Stimulated activated CD8-positive, alpha-beta memory T cell treated with anti-CD3 and anti-CD28 coated beads, Interleukin-7, amount 100 ng/mL, for 48 hours (primary cell): ENCODE measurements around the gene FAM110C.
"Not testable (repeated sequence)": the region's sequence is repeated elsewhere in the genome, so short reads cannot be mapped to it uniquely, and the experiment has no call there.

Source experiments
- DNase-seq, 2 donors: peaks; one replicate each; pipeline ENCODE4 v3.0.0-alpha.2; 2020; ENCODE audit warnings: low read depth in 1 of 2; ENCODE audit errors: extremely low read depth in 1 of 2

FAM110C gene, protein sequence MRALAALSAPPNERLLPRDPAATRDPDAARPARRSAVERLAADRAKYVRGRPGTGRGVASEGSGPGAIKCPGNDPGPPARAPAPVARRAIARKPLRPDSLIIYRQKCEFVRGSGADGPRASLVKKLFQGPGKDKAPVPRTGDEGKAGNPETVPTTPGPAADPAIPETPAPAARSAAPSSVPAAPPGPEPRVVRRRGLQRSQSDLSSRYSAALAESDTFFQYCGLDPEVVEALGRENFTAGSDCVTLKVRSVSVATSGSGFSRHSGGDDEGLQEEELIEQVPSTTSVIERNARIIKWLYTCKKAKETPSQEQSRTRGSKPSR

DNA sequence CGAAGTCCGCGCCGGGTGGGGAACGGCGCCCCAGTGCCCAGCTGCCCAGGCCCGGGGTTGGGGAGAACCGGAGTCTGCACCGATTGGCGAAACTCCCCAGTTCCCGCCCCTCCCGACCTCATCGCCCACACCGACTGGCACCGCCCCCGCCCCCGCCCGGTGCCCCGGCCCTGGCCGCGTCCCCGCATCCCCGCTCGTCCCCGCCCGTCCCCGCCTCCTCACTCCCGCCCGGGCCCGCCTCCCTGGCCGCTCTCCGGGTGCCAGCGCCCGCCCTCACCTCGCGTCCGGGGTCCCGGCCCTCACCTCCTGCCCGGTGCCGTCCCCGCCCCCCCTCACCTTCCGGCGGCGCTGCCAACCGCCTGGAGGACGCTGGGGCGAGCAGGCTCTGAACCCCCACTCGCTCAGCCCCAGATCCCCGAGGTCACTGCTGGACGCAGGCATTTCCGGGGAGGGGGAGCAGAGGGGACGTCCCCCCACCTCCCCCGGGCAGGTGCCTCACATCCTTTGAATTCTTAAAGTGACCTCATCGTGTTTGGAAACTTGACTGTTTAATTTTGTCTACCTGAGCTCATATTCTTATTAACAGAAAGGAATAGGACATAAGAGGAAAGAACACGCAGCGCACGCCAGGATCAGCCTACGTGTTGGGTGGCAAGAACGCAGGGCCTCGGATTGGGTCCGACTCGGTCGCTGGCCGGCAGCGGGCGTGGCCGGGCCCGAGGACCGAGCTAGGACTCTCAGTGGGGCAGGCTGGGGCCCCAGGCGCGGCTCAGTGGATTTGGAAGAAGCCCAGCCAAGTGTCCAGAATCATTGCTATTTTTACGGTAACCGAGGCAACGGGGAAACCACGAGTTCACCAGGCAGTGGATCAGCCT, at the start of gene FAM110C:
Gene FAM110C (minus strand): TSS at position 35 of the 875 bp plus-strand sequence. CDS start 120 bp downstream, outside the sequence.
- peak in 1 of 2 donors; percentile 23 for DNase-seq

DNA sequence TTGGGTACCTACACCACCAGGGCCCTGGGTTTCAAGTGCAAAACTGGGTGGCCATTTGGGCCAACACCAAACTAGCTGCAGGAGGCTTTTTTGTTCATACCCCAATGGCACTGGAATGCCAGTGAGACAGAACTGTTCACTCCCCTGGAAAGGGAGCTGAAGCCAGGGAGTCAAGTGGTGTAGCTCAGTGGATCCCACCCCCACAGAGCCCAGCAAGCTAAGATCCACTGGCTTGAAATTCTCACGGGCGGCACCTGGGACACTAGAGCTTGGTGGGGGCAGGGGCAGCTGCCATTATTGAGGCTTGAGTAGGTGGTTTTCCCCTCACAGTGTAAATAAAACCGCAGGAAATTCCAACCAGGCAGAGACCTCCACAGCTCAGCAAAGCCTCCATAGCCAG, 46.0 kb upstream of the FAM110C start:
- DNase-seq, result no peak

DNA sequence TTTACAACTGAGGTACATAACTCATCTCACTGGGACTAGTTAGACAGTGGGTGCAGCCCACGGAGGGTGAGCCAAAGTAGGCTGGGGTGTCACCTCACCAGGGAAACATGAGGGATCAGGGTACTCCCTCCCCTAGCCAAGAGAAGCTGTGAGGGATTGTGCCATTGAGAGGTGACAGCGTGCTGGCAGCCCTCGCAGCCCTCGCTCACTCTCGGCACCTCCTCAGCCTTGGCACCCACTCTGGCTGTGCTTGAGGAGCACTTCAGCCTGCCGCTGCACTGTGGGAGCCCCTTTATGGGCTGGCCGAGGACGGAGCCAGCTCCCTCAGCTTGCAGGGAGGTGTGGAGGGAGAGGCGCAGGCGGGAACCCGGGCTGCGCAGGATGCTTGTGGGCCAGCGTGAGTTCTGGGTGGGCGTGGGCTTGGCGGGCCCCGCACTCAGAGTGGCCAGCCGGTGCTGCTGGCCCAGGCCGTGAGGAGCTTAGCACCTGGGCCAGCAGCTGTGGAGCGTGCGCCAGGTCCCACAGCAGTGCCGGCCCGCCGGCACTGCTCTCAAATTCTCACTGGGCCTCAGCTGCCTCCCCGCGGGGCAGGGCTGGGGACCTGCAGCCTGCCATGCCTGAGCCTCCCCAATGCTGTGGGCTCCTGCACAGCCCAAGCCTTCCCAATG, 44.5 kb upstream of the FAM110C start:
- DNase-seq, result no peak

DNA sequence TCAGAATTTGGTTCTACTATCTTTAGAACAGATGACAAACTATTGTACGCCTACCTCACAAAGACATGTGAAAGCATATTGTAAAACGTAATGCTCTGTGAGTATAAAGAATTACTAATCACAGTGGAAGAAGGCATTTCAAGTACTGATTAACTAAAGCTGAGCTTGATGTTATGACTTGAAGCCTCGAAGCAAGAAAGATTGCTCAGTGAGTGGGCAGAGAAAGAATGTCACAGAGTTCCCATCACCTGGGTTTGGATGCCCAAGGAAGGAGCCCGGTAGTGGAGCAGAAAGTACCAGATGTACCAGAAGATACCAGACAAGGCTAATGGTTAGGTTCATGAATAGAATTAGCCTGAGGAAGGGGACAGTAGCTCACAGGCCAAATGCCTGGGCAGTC, 39.5 kb upstream of the FAM110C start:
- no peak for DNase-seq

DNA sequence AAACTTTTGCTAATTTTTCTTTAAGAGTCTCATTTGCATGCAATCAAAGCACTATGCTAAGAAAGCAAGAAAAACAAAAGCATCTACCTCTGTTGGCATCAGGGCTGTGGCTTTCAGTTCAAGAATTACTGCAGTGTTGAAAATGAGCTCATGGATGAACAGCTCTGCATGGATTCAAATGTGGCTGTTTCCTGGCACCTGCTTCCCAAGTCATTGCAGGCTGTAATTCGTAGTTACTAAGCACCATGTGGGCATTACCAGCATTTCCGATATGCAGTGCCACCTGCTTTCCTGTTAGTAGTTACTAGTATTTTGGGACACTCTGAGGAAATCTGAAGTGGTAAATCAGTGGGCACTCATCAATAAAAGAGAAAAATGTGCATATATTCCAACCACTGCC, 37.8 kb upstream of the FAM110C start:
- DNase-seq, result no peak

DNA sequence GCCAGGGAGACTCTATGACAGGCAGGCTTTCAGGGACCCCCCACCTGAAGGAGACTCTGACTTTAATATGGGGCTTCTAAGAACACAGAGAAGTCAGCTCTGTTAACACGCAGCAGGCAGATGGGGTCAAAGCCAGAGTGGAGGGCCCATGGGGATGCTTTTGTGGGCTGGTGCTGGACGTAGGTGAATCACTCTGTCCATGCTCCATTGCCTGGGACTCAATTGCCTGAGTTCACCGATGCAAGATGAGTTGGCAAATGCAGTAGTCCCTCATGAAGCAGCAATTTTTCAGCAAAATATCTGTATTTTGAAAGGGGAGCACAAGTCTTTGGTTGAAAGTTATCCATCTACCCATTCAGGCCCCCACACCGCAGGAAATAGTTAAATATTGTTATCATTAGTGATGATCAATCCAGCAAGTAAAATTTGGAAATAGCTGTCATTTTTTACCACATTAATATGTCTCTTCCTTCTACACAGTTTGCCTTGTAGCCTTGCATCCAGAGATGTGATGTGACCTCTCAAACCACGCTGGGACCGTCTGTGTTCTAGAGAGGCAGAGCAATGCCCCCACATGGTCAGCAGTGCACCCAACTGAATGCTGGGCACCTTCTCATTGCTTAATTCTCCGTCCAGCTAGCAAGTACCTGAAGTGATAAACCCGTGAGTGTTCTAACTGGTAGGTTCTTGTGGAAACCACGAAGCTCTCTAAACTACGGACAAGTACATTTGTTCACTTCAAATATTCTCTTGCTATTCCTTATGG, 34.8 kb upstream of the FAM110C start:
- no peak for DNase-seq

DNA sequence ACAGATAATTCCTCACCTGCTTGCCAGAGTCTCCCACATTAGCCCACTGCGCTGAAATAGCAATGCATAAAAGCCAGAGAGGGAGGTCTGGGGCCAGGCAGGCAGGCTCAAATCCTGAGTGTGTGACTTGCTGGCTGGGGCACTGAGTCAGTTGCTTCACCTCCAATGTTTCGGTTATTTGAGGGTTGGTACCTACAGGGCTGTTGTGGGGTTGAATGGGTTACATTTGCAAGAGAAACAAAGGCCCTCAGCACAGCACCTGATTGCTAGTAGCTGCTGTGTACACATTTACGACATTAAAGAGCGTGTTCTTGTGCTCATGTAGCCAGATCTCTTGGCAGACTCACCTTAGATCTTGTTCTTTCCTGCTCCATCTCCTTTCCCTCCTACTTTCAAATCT, 34.1 kb upstream of the FAM110C start:
- DNase-seq, result no peak

DNA sequence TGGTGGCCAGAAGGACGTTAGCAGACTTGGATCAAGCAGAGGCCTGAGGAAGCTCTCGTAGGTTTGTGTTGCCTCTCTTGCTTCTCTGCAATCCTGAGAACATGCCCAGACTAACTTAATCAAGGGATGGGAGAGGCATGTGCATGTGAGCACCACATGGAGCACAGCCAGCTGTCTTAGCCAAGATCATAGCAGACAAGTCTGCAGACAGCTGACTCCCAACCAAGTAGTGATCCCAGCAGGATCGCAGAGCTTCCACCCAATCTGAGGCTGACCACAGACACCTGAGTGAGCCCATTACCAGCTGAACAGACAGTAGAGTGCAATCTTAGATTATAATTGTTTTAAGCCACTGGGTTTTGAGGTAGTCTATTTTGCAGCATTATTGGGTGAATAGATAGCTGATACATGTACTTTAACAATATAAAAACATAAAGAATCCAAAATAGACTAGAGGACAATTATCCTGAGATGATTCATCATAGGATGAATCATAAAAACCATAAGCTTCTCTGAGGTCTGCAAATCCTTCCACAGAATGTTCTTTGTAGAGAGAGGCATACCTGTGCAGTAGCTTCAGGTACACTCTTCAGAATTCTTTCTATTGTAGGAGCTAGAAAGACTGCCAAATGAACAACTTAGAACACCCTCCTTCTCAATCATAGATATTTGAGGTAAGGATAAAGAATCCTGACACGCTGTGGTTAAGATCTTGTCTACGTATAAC, 25.2 kb upstream of the FAM110C start:
- DNase-seq, result no peak

DNA sequence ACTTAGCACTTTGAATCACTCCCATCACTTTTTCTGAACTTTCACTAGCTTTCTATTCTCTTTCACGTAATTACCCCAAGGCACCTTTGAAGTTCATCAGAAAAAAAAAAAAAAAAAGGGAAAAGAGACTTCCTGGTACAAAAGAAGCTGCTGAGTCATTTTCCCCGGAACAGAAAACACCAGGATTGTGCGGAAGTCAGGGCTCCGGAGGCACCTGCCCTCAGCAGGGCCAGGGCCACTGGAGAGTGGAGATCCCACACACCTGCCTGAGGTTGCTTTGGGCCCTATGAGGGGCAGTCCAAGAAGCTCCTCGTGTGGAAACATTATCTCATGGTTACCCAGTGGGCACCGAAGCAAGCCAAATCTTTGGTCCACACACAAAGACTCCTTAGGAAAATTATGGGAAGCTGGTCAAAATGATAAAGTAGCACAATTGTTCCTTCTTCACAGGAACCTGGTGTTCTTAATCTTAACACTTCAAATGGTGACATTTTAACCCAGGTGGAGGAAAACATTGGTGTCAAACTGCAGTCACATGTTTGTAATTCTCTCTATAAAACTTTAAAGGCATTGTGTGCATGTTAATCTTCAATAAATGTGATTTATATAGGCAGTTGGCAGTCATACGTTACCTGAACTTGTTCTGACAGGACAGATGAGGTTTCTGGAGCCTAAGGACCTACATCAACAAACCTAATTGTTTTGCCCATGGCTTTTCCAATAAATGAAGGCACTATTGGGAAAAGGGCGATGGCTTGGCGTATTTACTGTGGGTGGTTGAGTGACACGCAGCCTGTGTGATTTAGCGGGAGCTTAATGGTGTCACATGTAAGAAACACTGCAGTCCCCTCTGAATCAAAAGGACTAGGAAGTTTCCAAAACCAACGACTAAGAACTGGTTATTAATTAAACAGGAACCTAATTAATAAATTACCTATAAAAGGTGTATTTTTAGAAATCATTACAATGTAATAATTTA, 23.4 kb upstream of the FAM110C start:
- no peak for DNase-seq

DNA sequence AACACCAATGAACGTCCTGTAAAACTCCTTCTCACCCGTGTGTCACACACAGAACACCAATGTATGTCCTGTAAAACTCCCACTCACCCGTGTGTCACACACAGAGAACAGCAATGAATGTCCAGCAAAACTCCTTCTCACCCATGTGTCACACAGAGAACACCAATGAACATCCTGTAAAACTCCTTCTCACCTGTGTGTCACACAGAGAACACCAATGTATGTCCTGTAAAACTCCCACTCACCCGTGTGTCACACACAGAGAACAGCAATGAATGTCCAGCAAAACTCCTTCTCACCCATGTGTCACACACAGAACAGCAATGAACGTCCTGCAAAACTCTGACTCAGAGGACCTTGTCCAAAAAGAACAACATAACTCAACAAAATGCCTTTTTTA, 22.3 kb upstream of the FAM110C start:
- not testable (repeated sequence) for DNase-seq

DNA sequence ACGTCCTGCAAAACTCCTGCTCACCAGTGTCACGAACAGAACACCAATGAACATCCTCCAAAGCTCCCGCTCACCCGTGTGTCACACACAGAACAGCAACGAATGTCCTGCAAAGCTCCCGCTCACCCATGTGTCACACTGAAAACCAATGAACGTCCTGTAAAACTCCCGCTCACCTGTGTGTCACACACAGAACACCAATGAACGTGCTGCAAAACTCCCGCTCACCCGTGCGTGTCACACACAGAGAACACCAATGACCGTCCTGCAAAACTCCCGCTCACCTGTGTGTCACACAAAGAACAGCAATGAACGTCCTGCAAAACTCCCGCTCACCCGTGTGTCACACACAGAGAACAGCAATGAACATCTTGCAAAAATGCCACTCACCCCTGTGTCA, 20.5 kb upstream of the FAM110C start:
- no peak for DNase-seq

DNA sequence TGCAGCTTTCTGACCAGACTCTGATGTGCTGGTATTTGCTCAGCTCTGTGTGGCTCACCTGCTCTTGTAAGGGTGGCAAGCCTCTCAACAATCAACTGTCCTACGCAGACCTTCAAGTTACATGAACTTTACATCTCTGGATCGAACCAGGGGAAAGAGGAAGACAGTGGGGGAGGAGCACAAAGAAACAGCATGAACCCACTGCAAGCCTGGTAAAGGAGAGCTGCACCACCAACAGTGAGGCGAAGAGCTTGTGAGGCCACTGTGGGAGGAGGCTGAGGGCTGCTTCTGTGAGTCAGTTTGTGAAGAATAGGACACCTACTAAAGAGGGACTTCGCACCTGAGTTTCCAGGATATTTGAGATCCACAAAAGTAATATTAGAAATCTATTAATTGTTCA, 18.8 kb upstream of the FAM110C start:
- no peak for DNase-seq

DNA sequence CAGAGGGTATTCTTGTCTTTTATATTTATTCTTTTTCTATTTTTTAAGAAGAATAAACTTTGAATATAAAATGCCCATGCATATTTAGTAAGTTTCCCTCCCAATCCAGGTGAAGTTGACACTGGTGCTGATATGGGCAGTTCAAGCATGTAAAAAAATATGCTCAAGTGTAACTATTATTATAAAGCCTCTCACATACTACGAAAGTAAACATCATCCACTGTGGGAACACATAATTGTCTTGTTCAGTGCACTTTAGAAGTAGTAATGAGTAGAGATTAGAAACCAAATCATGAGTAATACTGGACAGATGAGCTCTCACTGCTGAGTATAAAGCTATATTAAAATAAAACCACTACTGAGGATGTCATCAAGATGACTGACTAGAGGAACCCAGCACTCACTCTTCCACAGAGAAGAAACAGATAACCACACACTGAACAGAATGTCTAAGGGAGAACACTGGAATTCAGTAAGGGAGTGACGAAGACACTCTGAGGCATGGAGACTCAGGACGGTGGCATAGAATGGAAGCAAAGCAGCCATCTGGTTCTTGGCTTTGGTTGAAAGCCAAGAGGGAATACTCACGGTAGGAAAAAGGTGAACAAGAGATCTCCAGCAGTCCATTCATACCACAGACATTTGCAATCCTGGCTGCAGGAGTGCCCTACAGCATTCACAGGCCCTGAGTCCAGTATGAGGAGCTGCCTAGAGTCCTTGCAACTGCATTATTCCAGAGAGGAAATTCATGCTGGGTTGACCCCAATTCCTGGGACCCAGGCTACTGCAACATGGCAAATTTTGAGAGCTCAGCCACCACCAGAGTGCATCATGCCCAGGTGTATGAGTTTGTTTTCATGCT, 9.5 kb upstream of the FAM110C start:
- no peak for DNase-seq

DNA sequence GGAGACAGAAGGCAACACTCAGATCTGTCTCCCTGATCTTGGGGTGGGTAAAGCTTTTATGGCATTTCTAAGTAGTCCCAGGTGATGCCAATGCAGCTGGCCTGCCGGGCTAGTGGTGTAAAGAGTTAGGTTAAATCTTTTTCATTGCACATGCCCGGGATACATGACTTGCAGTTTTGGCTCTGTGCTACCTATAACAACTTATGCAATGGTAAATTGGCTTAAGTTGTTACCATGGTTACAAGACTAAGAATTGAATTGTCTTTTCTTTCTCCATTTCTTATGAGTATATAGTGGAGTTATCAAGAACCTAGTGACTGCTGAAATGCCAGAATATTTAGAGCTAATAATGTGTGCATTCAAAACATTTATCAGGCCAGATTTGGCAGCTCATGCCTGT, 5.3 kb upstream of the FAM110C start:
- DNase-seq, result no peak

DNA sequence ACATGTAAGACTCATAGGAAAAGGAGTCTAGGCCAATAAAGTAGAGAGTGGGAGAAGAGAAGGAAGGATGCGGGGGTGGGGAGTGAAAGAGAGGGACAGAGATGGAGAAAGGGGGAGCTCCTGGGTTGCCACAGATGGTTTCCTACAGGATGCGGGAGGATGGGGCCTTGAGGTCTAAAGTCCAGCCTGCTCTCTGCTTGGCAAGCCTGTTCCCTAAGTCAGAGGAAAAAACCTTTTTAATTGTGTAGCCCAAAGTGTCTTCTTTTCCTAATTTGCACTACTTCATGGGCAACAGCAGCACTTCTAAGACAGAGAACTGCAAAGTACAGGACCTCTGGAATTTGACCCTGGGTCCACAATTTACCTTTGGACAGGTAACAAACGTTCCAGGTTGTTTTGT, 1.4 kb upstream of the FAM110C start:
- DNase-seq, result no peak

DNA sequence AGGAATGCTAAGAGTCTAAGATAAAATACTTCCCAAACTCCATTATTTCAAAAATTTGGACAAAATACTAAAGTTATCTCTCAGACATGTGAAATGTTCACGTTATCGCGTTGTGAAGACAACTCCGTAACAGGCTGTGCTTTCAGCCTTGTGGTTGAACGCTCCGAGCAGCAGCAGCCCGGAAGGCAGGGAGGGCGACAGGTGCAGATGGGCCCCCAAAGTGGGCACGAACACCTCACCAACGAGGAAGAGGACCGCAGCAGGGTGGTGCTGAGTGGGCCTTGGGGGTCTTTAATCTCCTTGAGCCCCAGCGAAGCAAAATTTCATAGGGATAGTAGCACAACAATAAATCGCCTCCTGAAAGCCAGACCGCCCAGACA, 1.0 kb upstream of the FAM110C start:
- no peak for DNase-seq

DNA sequence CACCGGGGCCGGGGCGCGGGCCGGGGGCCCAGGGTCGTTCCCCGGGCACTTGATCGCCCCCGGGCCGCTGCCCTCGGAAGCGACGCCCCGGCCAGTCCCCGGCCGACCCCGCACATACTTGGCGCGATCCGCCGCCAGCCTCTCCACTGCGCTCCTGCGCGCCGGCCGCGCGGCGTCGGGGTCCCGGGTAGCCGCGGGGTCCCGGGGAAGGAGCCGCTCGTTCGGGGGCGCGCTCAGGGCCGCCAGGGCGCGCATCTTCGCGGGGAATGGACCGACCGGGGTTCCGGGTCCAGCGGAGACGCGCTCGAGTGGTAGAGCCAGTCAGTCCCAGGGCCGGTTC, 204 bp downstream of the FAM110C start:
- DNase-seq, result no peak
